A172 (cell line): ENCODE measurements around the gene RAB2B. TPM values are rescaled to one million over a fixed set of nuclear protein-coding genes. Genes with fewer than 3 reads are reported as not detected.
"Not testable (repeated sequence)": the region's sequence is repeated elsewhere in the genome, so short reads cannot be mapped to it uniquely, and the experiment has no call there.

Experiments used
- DNase-seq: peaks from one replicate; pipeline ENCODE4 v3.0.0-alpha.2; 2015; ENCODE audit warnings: low spot score
- total RNA-seq: library from RNA; depleted of rRNA; stranded (reverse); fragments of >200 nt; shearing (Covaris generic); gene quantifications from 2 replicates; pipeline ENCODE4 v1.2.3, GENCODE V29; 2014

The RAB2B gene
- total RNA-seq, 1 experiment from 2014 or later = 9.2 TPM

- DNase-seq = no peak
Observed at GRCh38 chr14:21494902-21495762, 18.4 kb upstream of the RAB2B start.

GRCh38 chr14:21486640-21487087 is 9.9 kb upstream of the RAB2B start:
- no peak for DNase-seq

GRCh38 chr14:21476523-21476924 is 235 bp downstream of the RAB2B start:
- DNase-seq = no peak

- no peak for DNase-seq
Observed at GRCh38 chr14:21475767-21476522, 814 bp downstream of the RAB2B start.

- DNase-seq = no peak
Observed at GRCh38 chr14:21467616-21468015, 9.1 kb downstream of the RAB2B start.

GRCh38 chr14:21455912-21456667 is 20.7 kb downstream of the RAB2B start, which contains the start of gene CHD8:
TSS of gene CHD8 (minus strand) at chr14:21456123. CDS start at chr14:21431643, 24,480 bp downstream.
- DNase-seq = peak; percentile 97

GRCh38 chr14:21455592-21455911 is 21.2 kb downstream of the RAB2B start:
- no peak for DNase-seq

- no peak for DNase-seq
Observed at GRCh38 chr14:21454843-21455544, 21.8 kb downstream of the RAB2B start.

- no peak for DNase-seq
Observed at GRCh38 chr14:21449899-21450216, 26.9 kb downstream of the RAB2B start.

- not testable (repeated sequence) for DNase-seq
Observed at GRCh38 chr14:21442657-21443056, 34.1 kb downstream of the RAB2B start.

GRCh38 chr14:21440859-21441258 is 35.9 kb downstream of the RAB2B start:
- no peak for DNase-seq

GRCh38 chr14:21437063-21437901 is 39.5 kb downstream of the RAB2B start:
- peak; percentile 93 for DNase-seq

- no peak for DNase-seq
Observed at GRCh38 chr14:21436567-21437062, 40.1 kb downstream of the RAB2B start.

GRCh38 chr14:21431126-21431525 is 45.6 kb downstream of the RAB2B start:
- DNase-seq = no peak

GRCh38 chr14:21428930-21429329 is 47.8 kb downstream of the RAB2B start:
- DNase-seq = peak; percentile 25

GRCh38 chr14:21426692-21427091 is 50.1 kb downstream of the RAB2B start:
- no peak for DNase-seq

GRCh38 chr14:21419528-21419927 is 57.2 kb downstream of the RAB2B start:
- no peak for DNase-seq

GRCh38 chr14:21415329-21415728 is 61.4 kb downstream of the RAB2B start:
- no peak for DNase-seq

GRCh38 chr14:21414137-21414631 is 62.6 kb downstream of the RAB2B start:
- DNase-seq = no peak
